D341Med (cell line): ENCODE results near the gene CCR9.
"Not testable (repeated sequence)": the region's sequence is repeated elsewhere in the genome, so short reads cannot be mapped to it uniquely, and the experiment has no call there.

Source experiments
- DNase-seq: peaks from one replicate; pipeline ENCODE4 v3.0.0; 2012; ENCODE audit warnings: low spot score

Gene CCR9, protein sequence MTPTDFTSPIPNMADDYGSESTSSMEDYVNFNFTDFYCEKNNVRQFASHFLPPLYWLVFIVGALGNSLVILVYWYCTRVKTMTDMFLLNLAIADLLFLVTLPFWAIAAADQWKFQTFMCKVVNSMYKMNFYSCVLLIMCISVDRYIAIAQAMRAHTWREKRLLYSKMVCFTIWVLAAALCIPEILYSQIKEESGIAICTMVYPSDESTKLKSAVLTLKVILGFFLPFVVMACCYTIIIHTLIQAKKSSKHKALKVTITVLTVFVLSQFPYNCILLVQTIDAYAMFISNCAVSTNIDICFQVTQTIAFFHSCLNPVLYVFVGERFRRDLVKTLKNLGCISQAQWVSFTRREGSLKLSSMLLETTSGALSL

GRCh38 chr3:45885979-45886705 is at the start of gene CCR9:
CCR9 (plus strand) TSS chr3:45886543; CDS start chr3:45894934, 8,391 bp downstream.
- no peak for DNase-seq

DNA sequence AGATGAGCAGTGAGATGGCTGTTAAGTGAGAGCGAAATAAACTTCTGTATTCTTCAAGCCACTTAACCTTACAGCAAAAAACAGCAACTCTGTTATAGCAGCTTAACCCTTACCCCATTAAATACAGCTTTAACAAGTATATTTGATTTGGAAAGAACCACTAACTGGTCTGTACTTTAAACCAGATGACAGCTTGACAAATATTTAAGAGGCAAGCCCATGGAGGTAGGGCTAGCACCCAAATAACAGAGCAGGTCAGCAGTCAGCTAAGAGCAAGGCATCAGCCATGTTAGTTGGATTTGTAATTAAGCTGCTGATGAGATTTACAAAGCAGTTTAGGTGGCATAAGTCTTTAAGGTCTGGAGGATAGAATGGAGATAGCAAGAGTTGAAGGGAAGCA is 47.9 kb upstream of the CCR9 start:
- no peak for DNase-seq

DNA sequence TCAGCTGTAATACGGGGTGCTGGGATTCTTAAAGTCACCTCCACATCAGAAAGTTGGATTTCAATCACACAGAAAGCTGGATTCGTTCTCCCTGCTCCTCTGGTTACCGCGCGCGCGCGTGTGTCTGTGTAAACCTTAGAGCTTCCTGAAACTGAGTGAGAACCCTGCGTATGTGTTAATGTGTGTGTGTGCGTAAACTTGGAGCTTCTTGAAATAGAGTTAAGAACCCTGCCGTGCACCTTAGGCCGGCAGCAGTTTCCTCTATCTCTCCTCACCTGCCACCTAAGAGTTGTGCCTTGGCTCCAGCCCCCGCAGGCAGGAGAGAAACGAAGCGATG is 45.0 kb upstream of the CCR9 start:
- no peak for DNase-seq

- DNase-seq, result peak; percentile 92
These were observed 44.4 kb upstream of the CCR9 start, which contains the start of gene LZTFL1 for GRCh38 chr3:45841757-45842491. LZTFL1 (minus strand) TSS chr3:45842119; CDS start chr3:45841991, 128 bp downstream.

DNA sequence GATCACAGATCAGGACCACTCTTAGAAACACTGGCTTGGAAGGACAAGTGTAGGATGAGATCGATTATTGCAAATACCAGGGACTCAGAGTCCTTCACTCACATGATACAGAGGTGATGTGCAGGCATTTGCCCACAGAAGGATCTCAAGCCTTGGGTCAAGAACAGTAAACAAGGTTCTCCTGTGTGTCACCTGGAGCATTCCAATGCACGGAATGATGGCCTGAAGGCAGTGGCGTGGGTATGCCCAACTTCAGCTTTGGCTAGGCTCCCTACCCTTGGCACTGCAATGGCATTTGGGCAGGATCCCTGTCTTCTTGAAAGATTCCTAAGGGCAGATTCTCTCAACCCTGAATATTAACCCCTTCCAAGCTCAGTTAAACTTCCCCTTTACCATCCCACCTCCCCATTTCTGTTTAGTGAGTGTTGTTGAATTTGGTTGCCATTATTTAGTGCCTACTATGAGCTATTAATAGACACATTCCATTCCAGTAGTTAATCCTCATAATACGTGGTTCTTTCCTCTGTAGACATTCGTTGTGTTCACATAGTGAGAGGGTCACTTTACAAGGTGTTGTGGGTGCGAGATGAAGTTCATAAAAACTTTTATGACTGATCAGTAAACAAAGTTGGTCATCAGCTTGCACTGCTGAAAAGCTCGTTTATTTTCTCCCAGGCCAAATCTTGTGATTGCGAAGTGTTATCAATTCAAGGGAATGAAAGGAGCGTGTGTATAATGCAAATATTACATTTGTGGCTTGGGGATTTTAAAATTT is 43.3 kb upstream of the CCR9 start:
- no peak for DNase-seq

GRCh38 chr3:45844616-45845015 is 41.7 kb upstream of the CCR9 start:
- no peak for DNase-seq

- DNase-seq, result no peak
These were observed 38.0 kb upstream of the CCR9 start for GRCh38 chr3:45848392-45848791.

DNA sequence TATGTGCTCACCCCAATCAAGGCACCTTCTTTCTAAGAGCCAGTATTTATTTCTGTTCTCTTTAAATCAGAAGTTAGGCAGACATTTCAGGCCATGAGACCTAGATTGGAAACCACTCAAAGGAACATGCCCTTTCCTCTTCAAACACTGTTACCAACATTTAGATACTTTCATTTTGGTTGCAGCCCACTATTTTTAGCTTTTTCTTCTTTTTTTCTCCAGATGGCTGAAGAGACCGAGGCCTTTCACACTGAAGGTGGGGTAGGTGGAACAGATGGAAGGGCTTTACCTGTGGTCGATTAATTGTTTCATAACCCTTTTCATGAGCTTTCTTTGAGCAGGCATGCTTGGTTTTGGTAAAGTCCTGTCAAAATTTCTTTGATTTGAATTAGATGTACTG is 33.5 kb upstream of the CCR9 start:
- DNase-seq, result no peak

DNA sequence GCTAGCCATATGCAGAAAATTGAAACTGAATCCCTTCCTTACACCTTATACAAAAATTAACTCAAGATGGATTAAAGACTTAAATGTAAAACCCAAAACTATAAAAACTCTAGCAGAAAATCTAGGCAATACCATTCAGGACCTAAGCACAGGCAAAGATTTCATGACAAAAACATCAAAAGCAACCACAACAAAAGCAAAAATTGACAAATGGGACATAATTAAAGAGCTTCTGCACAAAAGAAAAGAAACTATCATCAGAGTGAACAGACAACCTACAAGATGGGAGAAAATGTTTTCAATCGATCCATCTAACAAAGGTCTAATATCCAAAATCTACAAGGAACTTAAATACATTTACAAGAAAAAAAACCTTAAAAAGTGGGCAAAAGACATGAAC is 30.0 kb upstream of the CCR9 start:
- DNase-seq, result not testable (repeated sequence)

GRCh38 chr3:45857024-45857423 is 29.3 kb upstream of the CCR9 start:
- not testable (repeated sequence) for DNase-seq

DNA sequence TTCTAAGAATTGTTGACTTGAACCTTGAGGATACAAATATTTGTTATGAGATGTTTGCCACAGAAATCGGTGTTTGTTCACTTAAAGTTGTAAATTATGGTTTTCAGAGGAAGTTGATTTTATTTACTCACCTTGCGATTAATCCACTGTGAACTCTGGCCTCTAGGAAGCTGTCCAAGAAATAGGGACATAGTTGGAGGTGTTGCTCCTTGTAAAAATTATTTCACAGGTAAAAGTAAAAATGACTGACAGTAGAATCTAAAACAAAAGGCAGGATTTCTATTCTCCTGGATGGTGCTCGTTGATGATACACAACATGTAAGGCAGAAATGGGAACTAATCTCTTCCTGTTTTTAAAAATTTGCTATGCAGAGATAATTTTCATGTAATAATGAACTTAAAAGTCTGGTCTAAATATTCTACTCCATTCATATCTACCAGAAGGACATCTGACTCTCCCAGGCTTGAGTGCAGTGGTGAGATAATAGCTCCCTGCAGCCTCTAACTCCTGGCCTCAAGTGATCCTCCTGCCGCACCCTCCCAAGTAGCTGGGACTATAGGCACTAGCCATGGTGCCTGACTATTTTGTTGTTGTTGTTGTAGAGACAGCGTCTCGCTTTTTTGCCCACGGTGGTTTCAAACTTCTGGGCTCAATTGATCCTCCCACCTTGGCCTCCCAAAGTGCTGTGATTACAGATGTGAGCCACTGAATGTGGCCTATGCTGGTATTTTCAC is 27.4 kb upstream of the CCR9 start:
- no peak for DNase-seq

GRCh38 chr3:45860481-45860880 is 25.9 kb upstream of the CCR9 start:
- no peak for DNase-seq

DNA sequence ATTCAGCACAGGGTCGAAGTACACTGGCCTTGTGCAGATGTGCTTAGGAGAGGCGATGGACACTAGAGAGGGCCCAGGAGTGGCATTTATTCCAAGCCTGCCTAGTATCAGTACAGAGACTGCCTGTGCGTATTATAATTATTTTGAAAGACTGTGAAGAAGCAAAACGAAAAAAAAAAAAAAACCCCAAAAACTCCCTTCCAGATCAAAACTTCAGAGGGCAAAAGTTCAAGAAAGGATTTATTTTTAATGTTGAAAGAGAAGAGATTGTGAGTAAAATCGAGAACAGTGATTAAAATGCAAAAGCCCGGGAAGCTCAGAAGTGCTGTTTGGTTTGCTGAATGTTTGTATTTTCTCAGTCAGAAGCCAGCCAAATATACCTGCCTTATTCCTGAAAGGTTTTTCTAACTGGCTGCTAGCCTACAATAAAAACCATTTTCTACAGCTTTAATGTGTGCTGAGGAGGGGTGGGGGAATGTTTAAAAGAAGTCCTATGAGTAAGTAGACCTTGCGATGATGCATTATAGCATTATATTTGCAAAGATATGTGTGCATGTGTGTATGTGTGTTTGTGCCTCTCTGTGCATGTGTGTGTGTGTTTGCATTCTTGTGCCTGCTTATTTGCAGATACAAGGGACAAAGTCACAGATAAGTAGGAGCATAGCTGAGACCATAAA is 25.2 kb upstream of the CCR9 start:
- DNase-seq, result no peak

DNA sequence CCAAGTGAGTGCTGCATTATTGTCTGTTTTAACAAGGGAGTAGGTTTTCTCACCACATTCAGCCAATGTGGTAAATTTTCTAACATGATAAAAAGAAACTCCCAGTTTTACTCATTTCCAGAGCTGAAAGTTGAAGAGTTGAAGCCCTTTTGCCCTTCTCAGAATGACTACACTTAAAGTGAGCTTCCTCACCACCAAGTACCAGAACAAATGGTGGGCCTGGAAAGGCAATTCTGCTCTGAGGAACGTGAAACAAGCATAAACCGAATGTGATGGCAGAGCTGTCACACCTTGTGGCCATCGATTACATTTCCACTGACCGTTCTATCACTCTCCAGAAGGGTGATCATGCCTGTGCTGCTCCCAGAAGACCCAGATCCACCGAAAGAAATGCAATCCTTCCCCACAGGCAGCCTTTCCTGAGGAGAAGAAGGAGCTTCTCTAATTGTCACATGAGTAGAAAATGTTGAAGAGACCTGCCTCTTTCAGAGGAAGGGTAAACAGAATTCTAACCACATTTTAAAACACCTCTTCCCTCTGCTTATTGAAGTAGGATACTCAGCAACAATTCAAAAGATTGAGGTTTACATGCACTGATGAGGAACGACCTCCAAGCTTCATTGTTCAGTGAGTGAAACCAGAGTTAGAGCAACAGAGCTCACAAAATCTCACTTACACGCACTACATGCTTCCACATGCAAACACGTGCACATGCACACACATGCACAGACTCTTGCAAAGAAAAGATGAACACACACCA is 21.4 kb upstream of the CCR9 start:
- DNase-seq, result no peak

- DNase-seq, result no peak
These were observed 20.8 kb upstream of the CCR9 start for GRCh38 chr3:45865563-45865962.

- no peak for DNase-seq
These were observed 18.1 kb upstream of the CCR9 start for GRCh38 chr3:45868213-45868612.

GRCh38 chr3:45868650-45869049 is 17.7 kb upstream of the CCR9 start:
- no peak for DNase-seq

GRCh38 chr3:45869638-45870037 is 16.7 kb upstream of the CCR9 start:
- no peak for DNase-seq

GRCh38 chr3:45870099-45870498 is 16.2 kb upstream of the CCR9 start:
- no peak for DNase-seq

DNA sequence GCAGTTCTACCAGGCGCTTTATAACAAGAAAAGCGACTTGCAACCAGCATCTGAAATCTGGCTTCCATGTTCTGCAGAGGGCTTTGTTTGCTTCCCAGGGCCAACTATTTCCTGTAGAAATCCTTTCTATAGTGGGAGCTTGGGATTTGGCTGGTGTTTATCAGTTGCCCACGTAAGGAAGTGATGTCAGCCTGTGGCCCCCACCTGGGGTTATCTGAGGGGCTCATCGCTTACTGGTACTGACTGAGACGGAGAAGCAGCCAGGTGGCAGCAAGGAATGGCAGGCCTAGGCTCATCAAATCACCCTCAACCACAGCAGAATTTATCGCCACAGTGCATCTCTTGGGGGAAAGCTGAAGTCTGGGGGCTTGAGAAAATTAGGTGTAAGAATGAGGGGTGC is 14.6 kb upstream of the CCR9 start:
- no peak for DNase-seq
